ENCODE results near the gene NSD2.

Gene NSD2

GRCh38 chr4:1870578-1871443, at the start of gene NSD2:
TSS of gene NSD2 (plus strand) at chr4:1871393. CDS start at chr4:1900655, 29,262 bp downstream.
- H3K27ac ChIP-seq: peak within 1 kb of the TSS; percentile 94

DNA sequence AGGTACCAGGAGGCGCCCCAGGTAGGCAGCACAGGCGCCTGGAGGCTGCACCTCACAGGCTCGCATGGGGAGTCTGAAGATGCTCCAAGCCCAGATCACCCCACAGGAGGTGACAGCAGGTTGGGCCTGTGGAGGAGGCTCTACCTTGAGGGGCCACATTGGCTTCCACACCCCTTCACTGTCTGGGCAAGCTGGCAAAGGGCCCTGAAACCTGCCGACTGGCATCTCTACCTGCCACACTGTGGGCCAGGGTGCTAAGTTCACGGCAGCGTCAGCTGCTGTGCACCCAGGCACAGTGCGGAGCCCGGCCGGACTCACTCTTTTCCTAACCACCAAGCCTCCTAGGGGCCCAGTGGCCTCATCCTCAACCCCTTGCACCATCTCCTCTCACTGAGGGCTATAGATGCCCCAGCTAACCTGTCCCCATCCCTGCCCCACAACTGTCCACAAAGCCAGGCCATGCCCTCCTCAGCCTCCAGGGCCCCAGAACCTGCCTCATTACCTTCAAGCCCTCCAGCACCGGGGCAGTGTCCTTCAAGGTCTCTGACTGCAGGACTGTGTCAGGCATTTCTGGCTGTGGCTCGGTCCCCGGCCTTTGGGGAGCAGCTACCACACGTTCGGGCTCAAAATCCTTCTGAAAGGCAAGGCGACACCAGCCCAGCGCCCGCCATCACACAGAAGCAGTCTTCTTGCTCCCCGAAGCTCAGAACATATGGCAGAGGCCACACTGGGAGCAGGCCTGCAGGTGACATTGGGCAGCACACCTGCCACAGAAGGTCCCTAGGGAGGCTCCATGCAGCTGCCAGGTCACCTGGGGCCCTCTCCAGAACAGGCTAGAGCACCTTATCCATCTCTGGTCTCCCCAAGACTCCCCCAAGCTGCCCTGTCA, 49.3 kb upstream of the NSD2 start:
- TF ChIP-seq, protein P1, sequence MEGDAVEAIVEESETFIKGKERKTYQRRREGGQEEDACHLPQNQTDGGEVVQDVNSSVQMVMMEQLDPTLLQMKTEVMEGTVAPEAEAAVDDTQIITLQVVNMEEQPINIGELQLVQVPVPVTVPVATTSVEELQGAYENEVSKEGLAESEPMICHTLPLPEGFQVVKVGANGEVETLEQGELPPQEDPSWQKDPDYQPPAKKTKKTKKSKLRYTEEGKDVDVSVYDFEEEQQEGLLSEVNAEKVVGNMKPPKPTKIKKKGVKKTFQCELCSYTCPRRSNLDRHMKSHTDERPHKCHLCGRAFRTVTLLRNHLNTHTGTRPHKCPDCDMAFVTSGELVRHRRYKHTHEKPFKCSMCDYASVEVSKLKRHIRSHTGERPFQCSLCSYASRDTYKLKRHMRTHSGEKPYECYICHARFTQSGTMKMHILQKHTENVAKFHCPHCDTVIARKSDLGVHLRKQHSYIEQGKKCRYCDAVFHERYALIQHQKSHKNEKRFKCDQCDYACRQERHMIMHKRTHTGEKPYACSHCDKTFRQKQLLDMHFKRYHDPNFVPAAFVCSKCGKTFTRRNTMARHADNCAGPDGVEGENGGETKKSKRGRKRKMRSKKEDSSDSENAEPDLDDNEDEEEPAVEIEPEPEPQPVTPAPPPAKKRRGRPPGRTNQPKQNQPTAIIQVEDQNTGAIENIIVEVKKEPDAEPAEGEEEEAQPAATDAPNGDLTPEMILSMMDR (conservative IDR thresholded peaks at IDR 0.05): no peak

More at GRCh38 chr4:1870578-1871443, at the start of gene NSD2:
- TF ChIP-seq, protein P1 (conservative IDR thresholded peaks at IDR 0.05): no peak

GRCh38 chr4:1822568-1823544, 48.3 kb upstream of the NSD2 start:
- no peak overlapping the region; the same call in 1 of the 2 replicates for H3K27ac ChIP-seq
- TF ChIP-seq, protein P1 (conservative IDR thresholded peaks at IDR 0.05): no peak

More for the DNA sequence above, 49.3 kb upstream of the NSD2 start:
- no peak overlapping the region; the same call in 1 of the 2 replicates for H3K27ac ChIP-seq

GRCh38 chr4:1823545-1823932, 47.7 kb upstream of the NSD2 start:
- TF ChIP-seq, protein P1 (conservative IDR thresholded peaks at IDR 0.05): no peak
- H3K27ac ChIP-seq: no peak overlapping the region

GRCh38 chr4:1824746-1825145, 46.4 kb upstream of the NSD2 start:
- TF ChIP-seq, protein P1 (conservative IDR thresholded peaks at IDR 0.05): no peak
- no peak overlapping the region for H3K27ac ChIP-seq

DNA sequence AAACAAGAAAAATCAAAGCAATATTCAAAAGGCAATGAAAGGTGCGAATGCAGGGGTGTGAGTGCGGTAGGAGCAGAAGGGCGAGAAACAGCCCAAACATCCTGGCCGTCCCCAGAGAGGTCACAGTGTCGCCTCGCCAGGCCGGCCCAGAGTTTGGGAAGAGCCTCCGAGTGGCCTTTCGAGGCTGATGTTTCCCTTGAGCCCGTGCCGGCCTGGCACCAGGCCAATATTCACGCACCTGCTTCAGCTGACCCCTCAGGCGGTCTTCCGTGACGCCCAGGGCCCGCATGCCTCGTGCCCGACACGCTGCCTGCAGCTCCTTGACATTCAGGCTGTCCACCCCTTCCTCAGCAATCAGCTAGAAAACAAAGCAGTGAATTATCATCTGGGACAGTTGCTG, 45.9 kb upstream of the NSD2 start:
- TF ChIP-seq, protein P1 (conservative IDR thresholded peaks at IDR 0.05): no peak
- H3K27ac ChIP-seq: no peak overlapping the region

All from VCaP (cell line).